ENCODE measurements around the gene NGB.

NGB gene

GRCh38 chr14:77224212-77224611, 46.8 kb downstream of the NGB start:
- Mint-ChIP-seq H3K4me3 (no peak overlapping the region), H3K9me3 (no peaks in the 10 kb centered on the region), H3K4me1 (no peaks in the 10 kb centered on the region), H3K36me3 (no peaks in the 10 kb centered on the region), H3K27ac (no peak overlapping the region), H3K27me3 (no peaks in the 10 kb centered on the region)
- DNase-seq: no peak
- CTCF ChIA-PET: no interaction called here

- DNase-seq: no peak
- Mint-ChIP-seq H3K27ac (no peak overlapping the region), H3K4me3 (no peak overlapping the region), H3K4me1 (no peaks in the 10 kb centered on the region), H3K27me3 (no peaks in the 10 kb centered on the region), H3K36me3 (no peaks in the 10 kb centered on the region), H3K9me3 (no peaks in the 10 kb centered on the region)
- CTCF ChIA-PET: interaction anchor here (1.3 kb wide), 1 partner anchor 9 kb away, joined by 3 read pairs; no protein-coding TSS in a partner anchor
Observed at GRCh38 chr14:77222546-77223225, 48.3 kb downstream of the NGB start.

- Mint-ChIP-seq H3K27ac (no peak overlapping the region), H3K36me3 (no peaks in the 10 kb centered on the region), H3K4me3 (no peak overlapping the region), H3K9me3 (no peaks in the 10 kb centered on the region), H3K27me3 (peaks cover 5% of the 10 kb centered on the region), H3K4me1 (no peaks in the 10 kb centered on the region)
- CTCF ChIA-PET: interaction anchor here (1.3 kb wide), 1 partner anchor 8 kb away, joined by 3 read pairs; no protein-coding TSS in a partner anchor
- no peak for DNase-seq
Observed at GRCh38 chr14:77221241-77221871, 49.6 kb downstream of the NGB start.

GRCh38 chr14:77220246-77221017, 50.6 kb downstream of the NGB start:
- peaks cover 6% of the 10 kb centered on the region for H3K27me3 Mint-ChIP-seq
- DNase-seq: no peak
- CTCF ChIA-PET: no interaction called here
- H3K27ac Mint-ChIP-seq: no peak overlapping the region
- H3K4me1 Mint-ChIP-seq: no peaks in the 10 kb centered on the region
- H3K9me3 Mint-ChIP-seq: no peaks in the 10 kb centered on the region
- H3K36me3 Mint-ChIP-seq: no peaks in the 10 kb centered on the region
- no peak overlapping the region for H3K4me3 Mint-ChIP-seq

- Mint-ChIP-seq H3K9me3 (no peaks in the 10 kb centered on the region), H3K4me1 (no peaks in the 10 kb centered on the region), H3K36me3 (no peaks in the 10 kb centered on the region), H3K27me3 (peaks cover 6% of the 10 kb centered on the region), H3K4me3 (no peak overlapping the region), H3K27ac (no peak overlapping the region)
- CTCF ChIA-PET: no interaction called here
- no peak for DNase-seq
Observed at GRCh38 chr14:77219591-77219990, 51.4 kb downstream of the NGB start.

- Mint-ChIP-seq H3K4me1 (no peaks in the 10 kb centered on the region), H3K27ac (no peak overlapping the region), H3K4me3 (no peak overlapping the region), H3K27me3 (peaks cover 19% of the 10 kb centered on the region), H3K9me3 (no peaks in the 10 kb centered on the region), H3K36me3 (no peaks in the 10 kb centered on the region)
- CTCF ChIA-PET: no interaction called here
- DNase-seq: no peak
Observed at GRCh38 chr14:77217551-77217950, 53.5 kb downstream of the NGB start.

Measured in activated naive CD4-positive, alpha-beta T cell treated with anti-CD3 and anti-CD28 coated beads, Interleukin-2, amount 10 ng/mL, durations not matched to agents 7 days and 5 days (primary cell).